Spleen (tissue), 7 donors: Measurements from ENCODE around the gene YDJC.

Source experiments
- POLR2A ChIP-seq, 3 donors: fragments of 450-650 bp; IDR thresholded peaks; one replicate each; pipeline ENCODE4 v1.5.1; 2017; ENCODE audit warnings: antibody characterized with exemption in 3 of 3, mild to moderate bottlenecking in 1 of 3
- POLR2AphosphoS5 ChIP-seq, 3 donors: sonication (generic); formaldehyde crosslinking; IDR thresholded peaks; one replicate each; pipeline ENCODE4 v1.5.1; 2017; ENCODE audit warnings: antibody characterized with exemption in 3 of 3
- TF ChIP-seq, protein P1 (sequence below), 11 experiments: fragments of 200-600 bp in 7 of 11; fragments of 450-650 bp in 4 of 11; sonication (generic) in 4 of 11; IDR thresholded peaks in 8 of 11; conservative IDR thresholded peaks in 3 of 11; 1 replicate in 7 of 11; 2 replicates in 4 of 11; pipeline versions ENCODE4 v1.4.0 to v1.8.0; 2016 to 2021; ENCODE audit warnings: antibody characterized with exemption in 11 of 11, inconsistent platforms in 4 of 11, mild to moderate bottlenecking in 1 of 11
- donor health status: DM: no; HTN: no; CAD: no; lungs with moderate emphysema.
- donor health status: DM: no; HTN: no; CAD: no.
- donor health status: DM: no; HTN: no; CAD: no.

DNA sequence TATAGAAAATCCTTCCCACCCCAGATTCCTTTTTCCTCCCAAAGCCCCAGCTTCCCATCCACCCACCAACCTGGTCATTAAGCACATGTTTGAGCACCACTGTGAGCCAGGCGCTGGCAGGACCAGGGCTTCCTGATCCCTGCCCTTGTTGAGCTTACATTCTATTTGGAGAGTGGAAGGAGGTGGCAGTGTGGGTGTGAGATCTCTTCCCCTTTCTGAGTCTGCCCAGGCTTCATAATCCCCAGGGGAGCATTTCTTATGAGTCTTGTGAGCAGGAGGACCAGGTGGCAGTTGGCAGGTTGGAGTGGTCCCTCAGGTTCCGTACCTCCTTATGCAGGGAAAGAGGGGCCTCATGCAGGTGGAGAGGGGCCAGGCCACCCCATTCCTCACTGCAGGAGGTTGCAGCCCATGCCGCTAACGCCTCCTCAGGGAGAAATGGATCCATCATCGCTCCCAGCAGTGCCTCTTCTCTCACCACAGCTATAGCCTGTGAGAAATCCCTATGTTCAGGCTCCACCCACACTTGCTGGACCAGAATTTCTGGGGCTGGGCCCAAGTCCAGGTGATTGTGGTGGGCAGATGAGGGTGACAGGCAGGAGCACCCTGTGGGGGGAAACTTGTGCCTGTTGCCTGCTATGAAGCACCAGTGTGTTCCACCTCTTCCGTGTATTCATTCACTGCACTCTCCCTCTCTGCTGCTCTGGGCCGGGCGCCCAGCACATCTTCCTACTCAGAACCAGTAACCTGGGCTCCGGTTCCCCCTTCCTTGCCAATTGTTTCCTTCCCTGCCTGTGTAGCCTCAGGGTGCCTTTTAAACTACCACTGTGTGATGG lies 38.8 kb downstream of the YDJC start:
- TF ChIP-seq POLR2A (IDR thresholded peaks at IDR 0.05): no peak
- TF ChIP-seq, protein P1, sequence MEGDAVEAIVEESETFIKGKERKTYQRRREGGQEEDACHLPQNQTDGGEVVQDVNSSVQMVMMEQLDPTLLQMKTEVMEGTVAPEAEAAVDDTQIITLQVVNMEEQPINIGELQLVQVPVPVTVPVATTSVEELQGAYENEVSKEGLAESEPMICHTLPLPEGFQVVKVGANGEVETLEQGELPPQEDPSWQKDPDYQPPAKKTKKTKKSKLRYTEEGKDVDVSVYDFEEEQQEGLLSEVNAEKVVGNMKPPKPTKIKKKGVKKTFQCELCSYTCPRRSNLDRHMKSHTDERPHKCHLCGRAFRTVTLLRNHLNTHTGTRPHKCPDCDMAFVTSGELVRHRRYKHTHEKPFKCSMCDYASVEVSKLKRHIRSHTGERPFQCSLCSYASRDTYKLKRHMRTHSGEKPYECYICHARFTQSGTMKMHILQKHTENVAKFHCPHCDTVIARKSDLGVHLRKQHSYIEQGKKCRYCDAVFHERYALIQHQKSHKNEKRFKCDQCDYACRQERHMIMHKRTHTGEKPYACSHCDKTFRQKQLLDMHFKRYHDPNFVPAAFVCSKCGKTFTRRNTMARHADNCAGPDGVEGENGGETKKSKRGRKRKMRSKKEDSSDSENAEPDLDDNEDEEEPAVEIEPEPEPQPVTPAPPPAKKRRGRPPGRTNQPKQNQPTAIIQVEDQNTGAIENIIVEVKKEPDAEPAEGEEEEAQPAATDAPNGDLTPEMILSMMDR (IDR thresholded peaks at IDR 0.05 in 8 of 11, conservative IDR thresholded peaks at IDR 0.05 in 3 of 11): no peak
- no peak for TF ChIP-seq POLR2AphosphoS5 (IDR thresholded peaks at IDR 0.05)
